HepG2 (cell line): ENCODE measurements around the gene RREB1. TPM values are rescaled to one million over a fixed set of nuclear protein-coding genes. Genes with fewer than 3 reads are reported as not detected.

Experiments used
- BHLHE40 ChIP-seq: IDR thresholded peaks from 2 replicates; pipeline ENCODE4 v1.6.1; 2011; ENCODE audit warnings: low read length, improper control_type of control experiment
- BORCS8-MEF2B ChIP-seq: sonication (generic); formaldehyde crosslinking; IDR thresholded peaks from 2 replicates; pipeline ENCODE4 v1.8.0; 2022; ENCODE audit warnings: mild to moderate bottlenecking, missing genetic modification reagents
- CHD2 ChIP-seq: IDR thresholded peaks from 2 replicates; pipeline ENCODE4 v1.6.1; 2011; ENCODE audit warnings: low read depth, low read length, improper control_type of control experiment
- GATAD1 ChIP-seq: IDR thresholded peaks from 2 replicates; pipeline ENCODE4 v1.6.1; 2016; ENCODE audit warnings: missing genetic modification reagents, missing compliant biosample characterization
- HOXA3 ChIP-seq: sonication (generic); formaldehyde crosslinking; IDR thresholded peaks from 2 replicates; pipeline ENCODE4 v1.5.0; 2020; ENCODE audit warnings: missing genetic modification reagents
- HOXA5 ChIP-seq: sonication (generic); formaldehyde crosslinking; IDR thresholded peaks from 2 replicates; pipeline ENCODE4 v1.4.0; 2020; ENCODE audit warnings: missing genetic modification reagents
- KDM2A ChIP-seq: sonication (generic); formaldehyde crosslinking; IDR thresholded peaks from 2 replicates; pipeline ENCODE4 v1.4.0; 2020; ENCODE audit warnings: low read depth, missing genetic modification reagents, borderline replicate concordance
- KDM5B ChIP-seq: sonication (generic); formaldehyde crosslinking; IDR thresholded peaks from 2 replicates; pipeline ENCODE4 v1.4.0; 2020; ENCODE audit warnings: missing genetic modification reagents, mild to moderate bottlenecking, borderline replicate concordance
- MAF1 ChIP-seq: sonication (generic); formaldehyde crosslinking; IDR thresholded peaks from 2 replicates; pipeline ENCODE4 v1.5.0; 2020; ENCODE audit warnings: missing genetic modification reagents, borderline replicate concordance
- MTF2 ChIP-seq: sonication (generic); formaldehyde crosslinking; IDR thresholded peaks from 2 replicates; pipeline ENCODE4 v1.5.0; 2020; ENCODE audit warnings: missing genetic modification reagents, borderline replicate concordance
- NONO ChIP-seq, 2 experiments: fragments of 450-650 bp in 1 of 2; sonication (generic) in 1 of 2; formaldehyde crosslinking in 1 of 2; IDR thresholded peaks in 1 of 2; conservative IDR thresholded peaks in 1 of 2; 2 replicates each; pipeline versions ENCODE4 v1.6.1 to v1.8.0; 2017 to 2022; ENCODE audit warnings: mild to moderate bottlenecking in 1 of 2, missing genetic modification reagents in 1 of 2, moderate library complexity in 1 of 2
- SNRNP70 ChIP-seq: fragments of 200-400 bp; formaldehyde crosslinking; IDR thresholded peaks from 2 replicates; pipeline ENCODE4 v1.6.1; 2017; ENCODE audit warnings: mild to moderate bottlenecking, low read depth, low read length, moderate library complexity
- TOE1 ChIP-seq: sonication (generic); formaldehyde crosslinking; IDR thresholded peaks from 2 replicates; pipeline ENCODE4 v1.4.0; 2020; ENCODE audit warnings: mild to moderate bottlenecking, missing genetic modification reagents
- XRCC5 ChIP-seq: fragments of 200-400 bp; formaldehyde crosslinking; optimal IDR thresholded peaks from 2 replicates; pipeline ENCODE3; 2017; ENCODE audit warnings: mild to moderate bottlenecking, low read length
- ZBTB21 ChIP-seq: sonication (generic); formaldehyde crosslinking; IDR thresholded peaks from 2 replicates; pipeline ENCODE4 v1.4.0; 2020; ENCODE audit warnings: missing genetic modification reagents
- ZBTB7A ChIP-seq: sonication (generic); formaldehyde crosslinking; IDR thresholded peaks from 2 replicates; pipeline ENCODE4 v1.8.0; 2022; ENCODE audit warnings: mild to moderate bottlenecking, missing genetic modification reagents
- ZNF292 ChIP-seq: sonication (generic); formaldehyde crosslinking; IDR thresholded peaks from 2 replicates; pipeline ENCODE4 v1.8.1; 2022; ENCODE audit warnings: mild to moderate bottlenecking, low read depth, missing genetic modification reagents, borderline replicate concordance
- ZNF335 ChIP-seq: sonication (generic); formaldehyde crosslinking; IDR thresholded peaks from 2 replicates; pipeline ENCODE4 v1.4.0; 2020; ENCODE audit warnings: missing genetic modification reagents
- ZNF430 ChIP-seq: sonication (generic); formaldehyde crosslinking; IDR thresholded peaks from 2 replicates; pipeline ENCODE4 v1.9.0; 2021; ENCODE audit warnings: mild to moderate bottlenecking, missing genetic modification reagents
- ZNF577 ChIP-seq: sonication (generic); formaldehyde crosslinking; IDR thresholded peaks from 2 replicates; pipeline ENCODE4 v1.4.0; 2020; ENCODE audit warnings: mild to moderate bottlenecking, low read depth, missing genetic modification reagents, borderline replicate concordance
- ZNF672 ChIP-seq: sonication (generic); formaldehyde crosslinking; IDR thresholded peaks from 2 replicates; pipeline ENCODE4 v1.8.1; 2022; ENCODE audit warnings: missing genetic modification reagents
- ZSCAN31 ChIP-seq: sonication (generic); formaldehyde crosslinking; IDR thresholded peaks from 2 replicates; pipeline ENCODE4 v1.5.0; 2020; ENCODE audit warnings: low read depth, mild to moderate bottlenecking, missing genetic modification reagents
- polyA plus RNA-seq, 8 experiments: library from polyadenylated mRNA; depleted of rRNA in 3 of 8; stranded (reverse) in 7 of 8; unstranded in 1 of 8; fragments of >200 nt; fragmentation: Illumina TruSeq in 4 of 8; extraction: Trizol in 4 of 8; gene quantifications; 2 replicates each; pipeline versions ENCODE4 v1.2.1 to v1.2.3, GENCODE V29; 2011 to 2016; ENCODE audit warnings: low read depth in 4 of 8, missing spikeins in 1 of 8, mixed read lengths in 1 of 8; ENCODE audit not compliant: insufficient read depth in 1 of 8
- total RNA-seq, 5 experiments: library from RNA; depleted of rRNA; stranded (reverse); fragments of >200 nt; fragmentation: Illumina TruSeq; extraction: Trizol; gene quantifications; 2 replicates each; pipeline ENCODE4 v1.2.3, GENCODE V29; 2016; ENCODE audit warnings: low read depth in 1 of 5
- TF ChIP-seq, protein P1 (sequence below), 2 experiments: sonication (generic) in 1 of 2; formaldehyde crosslinking in 1 of 2; IDR thresholded peaks; 2 replicates each; pipeline versions ENCODE4 v1.6.1 to v1.9.0; 2014 to 2022; ENCODE audit warnings: antibody characterized with exemption in 1 of 2, borderline replicate concordance in 1 of 2, inconsistent platforms in 1 of 2, low read depth in 1 of 2, missing genetic modification reagents in 1 of 2
- TF ChIP-seq, protein P2 (sequence below): sonication (generic); formaldehyde crosslinking; IDR thresholded peaks from 2 replicates; pipeline ENCODE4 v1.5.0; 2020; ENCODE audit warnings: missing genetic modification reagents

RREB1 gene
- total and polyA plus RNA-seq, 2 of the 13 experiments (the other 11 are each of a cell fraction or from before 2014, with no cell fraction given) = 6.1 to 23.2 TPM

DNA sequence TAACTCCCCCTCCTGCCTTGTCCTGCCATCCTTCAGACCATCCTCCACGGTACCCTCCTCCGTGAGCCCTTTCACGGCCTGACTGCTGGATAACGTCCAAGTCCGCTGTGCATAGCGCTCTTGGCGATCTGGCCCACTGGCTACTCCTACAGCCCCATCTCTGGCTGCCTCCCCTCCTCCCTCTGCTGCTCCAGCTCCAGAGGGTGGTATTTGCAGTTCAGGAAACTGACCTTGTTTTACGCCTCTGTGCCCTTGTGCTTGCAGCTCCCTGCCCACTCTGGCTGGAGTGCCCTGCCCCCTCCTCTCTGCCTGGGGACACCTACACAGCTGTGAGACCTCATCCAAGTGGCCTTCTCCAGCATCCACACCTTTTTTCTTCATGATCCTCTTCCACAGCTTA, 6.5 kb upstream of the RREB1 start (continued):
- no peak for TF ChIP-seq ZBTB21 (CRISPR knock-in tag)
- no peak for TF ChIP-seq ZNF577
- TF ChIP-seq ZNF430 = no peak
- TF ChIP-seq, protein P1, sequence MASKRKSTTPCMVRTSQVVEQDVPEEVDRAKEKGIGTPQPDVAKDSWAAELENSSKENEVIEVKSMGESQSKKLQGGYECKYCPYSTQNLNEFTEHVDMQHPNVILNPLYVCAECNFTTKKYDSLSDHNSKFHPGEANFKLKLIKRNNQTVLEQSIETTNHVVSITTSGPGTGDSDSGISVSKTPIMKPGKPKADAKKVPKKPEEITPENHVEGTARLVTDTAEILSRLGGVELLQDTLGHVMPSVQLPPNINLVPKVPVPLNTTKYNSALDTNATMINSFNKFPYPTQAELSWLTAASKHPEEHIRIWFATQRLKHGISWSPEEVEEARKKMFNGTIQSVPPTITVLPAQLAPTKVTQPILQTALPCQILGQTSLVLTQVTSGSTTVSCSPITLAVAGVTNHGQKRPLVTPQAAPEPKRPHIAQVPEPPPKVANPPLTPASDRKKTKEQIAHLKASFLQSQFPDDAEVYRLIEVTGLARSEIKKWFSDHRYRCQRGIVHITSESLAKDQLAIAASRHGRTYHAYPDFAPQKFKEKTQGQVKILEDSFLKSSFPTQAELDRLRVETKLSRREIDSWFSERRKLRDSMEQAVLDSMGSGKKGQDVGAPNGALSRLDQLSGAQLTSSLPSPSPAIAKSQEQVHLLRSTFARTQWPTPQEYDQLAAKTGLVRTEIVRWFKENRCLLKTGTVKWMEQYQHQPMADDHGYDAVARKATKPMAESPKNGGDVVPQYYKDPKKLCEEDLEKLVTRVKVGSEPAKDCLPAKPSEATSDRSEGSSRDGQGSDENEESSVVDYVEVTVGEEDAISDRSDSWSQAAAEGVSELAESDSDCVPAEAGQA (IDR thresholded peaks at IDR 0.05; ENCODE audit: low read depth) = no peak
- TF ChIP-seq, protein P1 (CRISPR knock-in tag; IDR thresholded peaks at IDR 0.05; ENCODE audit: borderline replicate concordance) = no peak
- TF ChIP-seq MAF1 (CRISPR knock-in tag) = no peak
- peak; percentile 74; the same call in 1 of the 2 replicates for TF ChIP-seq ZBTB7A (CRISPR knock-in tag)
- TF ChIP-seq, protein P2, sequence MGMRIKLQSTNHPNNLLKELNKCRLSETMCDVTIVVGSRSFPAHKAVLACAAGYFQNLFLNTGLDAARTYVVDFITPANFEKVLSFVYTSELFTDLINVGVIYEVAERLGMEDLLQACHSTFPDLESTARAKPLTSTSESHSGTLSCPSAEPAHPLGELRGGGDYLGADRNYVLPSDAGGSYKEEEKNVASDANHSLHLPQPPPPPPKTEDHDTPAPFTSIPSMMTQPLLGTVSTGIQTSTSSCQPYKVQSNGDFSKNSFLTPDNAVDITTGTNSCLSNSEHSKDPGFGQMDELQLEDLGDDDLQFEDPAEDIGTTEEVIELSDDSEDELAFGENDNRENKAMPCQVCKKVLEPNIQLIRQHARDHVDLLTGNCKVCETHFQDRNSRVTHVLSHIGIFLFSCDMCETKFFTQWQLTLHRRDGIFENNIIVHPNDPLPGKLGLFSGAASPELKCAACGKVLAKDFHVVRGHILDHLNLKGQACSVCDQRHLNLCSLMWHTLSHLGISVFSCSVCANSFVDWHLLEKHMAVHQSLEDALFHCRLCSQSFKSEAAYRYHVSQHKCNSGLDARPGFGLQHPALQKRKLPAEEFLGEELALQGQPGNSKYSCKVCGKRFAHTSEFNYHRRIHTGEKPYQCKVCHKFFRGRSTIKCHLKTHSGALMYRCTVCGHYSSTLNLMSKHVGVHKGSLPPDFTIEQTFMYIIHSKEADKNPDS (CRISPR knock-in tag) = no peak
- TF ChIP-seq HOXA5 (CRISPR knock-in tag) = 0 out of 2 replicates have a peak, but pooled peaks have one; percentile 44
- peak; percentile 69; the same call in 1 of the 2 replicates for TF ChIP-seq KDM2A
- no peak for TF ChIP-seq TOE1
- peak; percentile 83; the same call in 1 of the 2 replicates for TF ChIP-seq ZNF292 (CRISPR knock-in tag)
- peak; percentile 59 for TF ChIP-seq XRCC5
- 0 out of 2 replicates have a peak, but pooled peaks have one; percentile 72 for TF ChIP-seq ZNF672 (CRISPR knock-in tag)
- no peak for TF ChIP-seq HOXA3 (CRISPR knock-in tag)
- TF ChIP-seq GATAD1 (CRISPR knock-in tag) = 0 out of 2 replicates have a peak, but pooled peaks have one; percentile 46
- TF ChIP-seq CHD2 = 0 out of 2 replicates have a peak, but pooled peaks have one; percentile 20
- TF ChIP-seq BHLHE40 = no peak
- peak; percentile 63; the same call in 1 of the 2 replicates for TF ChIP-seq KDM5B (CRISPR knock-in tag)
- TF ChIP-seq NONO (IDR thresholded peaks at IDR 0.05) = no peak
- peak; percentile 64 for TF ChIP-seq NONO (CRISPR knock-in tag; conservative IDR thresholded peaks at IDR 0.05)
- peak; percentile 80; the same call in 1 of the 2 replicates for TF ChIP-seq BORCS8-MEF2B (CRISPR knock-in tag)
- TF ChIP-seq ZSCAN31 (CRISPR knock-in tag) = 0 out of 2 replicates have a peak, but pooled peaks have one; percentile 32
- no peak for TF ChIP-seq MTF2 (CRISPR knock-in tag)
- TF ChIP-seq ZNF335 (CRISPR knock-in tag) = no peak
- no peak for TF ChIP-seq SNRNP70
